BLaER1 treated with 17β-estradiol and CSF1 and Interleukin-3, amounts not matched to agents 10 nM and 100 nM (cell line): ENCODE data around the gene MELTF.

ENCODE experiments used
- H3K27ac ChIP-seq, 11 experiments: shearing (Covaris generic); formaldehyde crosslinking; 2 replicates each; pipeline ENCODE4 v1.8.1; 2022
- H3K27me3 ChIP-seq, 11 experiments: shearing (Covaris generic); formaldehyde crosslinking; 2 replicates each; pipeline ENCODE4 v1.8.1; 2022
- H3K36me3 ChIP-seq, 11 experiments: shearing (Covaris generic); formaldehyde crosslinking; 2 replicates each; pipeline ENCODE4 v1.8.1; 2022
- H3K4me1 ChIP-seq, 10 experiments: shearing (Covaris generic); formaldehyde crosslinking; 2 replicates each; pipeline ENCODE4 v1.8.1; 2022
- H3K4me2 ChIP-seq, 11 experiments: shearing (Covaris generic); formaldehyde crosslinking; 2 replicates each; pipeline ENCODE4 v1.8.1; 2022
- H3K4me3 ChIP-seq, 10 experiments: shearing (Covaris generic); formaldehyde crosslinking; 2 replicates each; pipeline ENCODE4 v1.8.1; 2022
- H3K9ac ChIP-seq, 11 experiments: shearing (Covaris generic); formaldehyde crosslinking; 2 replicates each; pipeline ENCODE4 v1.8.1; 2022
- H3K9me3 ChIP-seq, 11 experiments: shearing (Covaris generic); formaldehyde crosslinking; replicated peaks in 1 of 11; 2 replicates each; pipeline ENCODE4 v1.8.1; 2022
- H4K20me1 ChIP-seq, 11 experiments: shearing (Covaris generic); formaldehyde crosslinking; 2 replicates each; pipeline ENCODE4 v1.8.1; 2022
- Cebpa-rat ChIP-seq, 11 experiments: shearing (Covaris generic); IDR thresholded peaks; 2 replicates each; pipeline ENCODE4 v1.8.1; 2022

The MELTF gene

GRCh38 chr3:197017003-197017402 lies 12.6 kb downstream of the MELTF start:
- H3K9me3 ChIP-seq, result no peaks in the 10 kb centered on the region
- no peak overlapping the region for H3K9ac ChIP-seq
- H3K4me2 ChIP-seq, result peak overlapping the region in 5 of 11 experiments; percentile 15 to 90 (median 85); a peak in 5 of 22 replicates
- peaks cover 0 to 6% (median 0%) of the 10 kb centered on the region in 11 experiments; a peak in 2 of 22 replicates for H3K36me3 ChIP-seq
- peaks cover 0 to 25% (median 12%) of the 10 kb centered on the region in 11 experiments; a peak in 11 of 22 replicates for H4K20me1 ChIP-seq
- no peak overlapping the region for H3K27ac ChIP-seq
- no peak overlapping the region for H3K4me3 ChIP-seq
- peaks cover 0 to 11% (median 0%) of the 10 kb centered on the region in 11 experiments; a peak in 6 of 22 replicates for H3K27me3 ChIP-seq
- H3K4me1 ChIP-seq, result peaks cover 14 to 87% (median 61%) of the 10 kb centered on the region in 10 experiments
- TF ChIP-seq Cebpa-rat (IDR thresholded peaks at IDR 0.05), result no peak

GRCh38 chr3:197015790-197016736 lies 13.6 kb downstream of the MELTF start:
- peak overlapping the region in 10 of 11 experiments; percentile 45 to 90 (median 86); a peak in 17 of 22 replicates for H3K4me2 ChIP-seq
- H3K9ac ChIP-seq, result peak overlapping the region in 1 of 11 experiments; percentile 3; a peak in 1 of 22 replicates
- peaks cover 0 to 35% (median 4%) of the 10 kb centered on the region in 11 experiments; a peak in 10 of 22 replicates for H4K20me1 ChIP-seq
- no peak overlapping the region for H3K4me3 ChIP-seq
- H3K4me1 ChIP-seq, result peaks cover 18 to 87% (median 61%) of the 10 kb centered on the region in 10 experiments
- H3K9me3 ChIP-seq, result no peaks in the 10 kb centered on the region
- 0 out of 22 replicates have a peak, but pooled peaks cover 0 to 4% (median 0%) of the 10 kb centered on the region in 11 experiments for H3K27me3 ChIP-seq
- TF ChIP-seq Cebpa-rat (IDR thresholded peaks at IDR 0.05), result no peak
- H3K27ac ChIP-seq, result no peak overlapping the region
- peaks cover 0 to 11% (median 0%) of the 10 kb centered on the region in 11 experiments; a peak in 2 of 22 replicates for H3K36me3 ChIP-seq

- no peak overlapping the region for H3K27ac ChIP-seq
Observed at GRCh38 chr3:197014942-197015575, 14.6 kb downstream of the MELTF start.

GRCh38 chr3:197014024-197014423 lies 15.6 kb downstream of the MELTF start:
- H3K36me3 ChIP-seq, result peaks cover 0 to 11% (median 0%) of the 10 kb centered on the region in 11 experiments; a peak in 2 of 22 replicates
- H3K9ac ChIP-seq, result no peak overlapping the region
- no peak overlapping the region for H3K27ac ChIP-seq
- no peaks in the 10 kb centered on the region for H3K9me3 ChIP-seq
- peaks cover 23 to 87% (median 68%) of the 10 kb centered on the region in 10 experiments for H3K4me1 ChIP-seq
- peaks cover 0 to 9% (median 0%) of the 10 kb centered on the region in 11 experiments; a peak in 1 of 22 replicates for H3K27me3 ChIP-seq
- H3K4me2 ChIP-seq, result peak overlapping the region in 5 of 11 experiments; percentile 17 to 87 (median 81); a peak in 9 of 22 replicates
- TF ChIP-seq Cebpa-rat (IDR thresholded peaks at IDR 0.05), result no peak
- H4K20me1 ChIP-seq, result peaks cover 0 to 40% (median 6%) of the 10 kb centered on the region in 11 experiments; a peak in 9 of 22 replicates
- no peak overlapping the region for H3K4me3 ChIP-seq

More at GRCh38 chr3:197014942-197015575, 14.6 kb downstream of the MELTF start:
- Histone ChIP-seq H3K36me3 (peaks cover 0 to 11% (median 0%) of the 10 kb centered on the region in 11 experiments; a peak in 2 of 22 replicates), H3K27me3 (peaks cover 0 to 9% (median 0%) of the 10 kb centered on the region in 11 experiments; a peak in 1 of 22 replicates), H3K4me2 (peak overlapping the region; percentile 45 to 90 (median 85)), H3K9ac (no peak overlapping the region), H4K20me1 (peaks cover 0 to 38% (median 6%) of the 10 kb centered on the region in 11 experiments; a peak in 9 of 22 replicates), H3K4me3 (no peak overlapping the region), H3K9me3 (no peaks in the 10 kb centered on the region), H3K4me1 (peaks cover 23 to 87% (median 63%) of the 10 kb centered on the region in 10 experiments)
- TF ChIP-seq Cebpa-rat (IDR thresholded peaks at IDR 0.05), result peak in 3 of 11 experiments; percentile 12 to 34 (median 17); a peak in 2 of 22 replicates

- Histone ChIP-seq H3K9ac (no peak overlapping the region; a peak in 1 of 22 replicates), H3K4me2 (peak overlapping the region in 8 of 11 experiments; percentile 25 to 95 (median 88); a peak in 11 of 22 replicates), H3K9me3 (no peaks in the 10 kb centered on the region)
Observed at GRCh38 chr3:197012540-197012883, 17.1 kb downstream of the MELTF start.

GRCh38 chr3:197011780-197012539 lies 17.7 kb downstream of the MELTF start:
- no peak overlapping the region for H3K27ac ChIP-seq
- peak overlapping the region in 3 of 11 experiments; percentile 3 to 63 (median 61); a peak in 2 of 22 replicates for H3K9ac ChIP-seq
- H3K4me1 ChIP-seq, result peaks cover 23 to 90% (median 66%) of the 10 kb centered on the region in 10 experiments
- peaks cover 0 to 9% (median 0%) of the 10 kb centered on the region in 11 experiments; a peak in 1 of 22 replicates for H3K27me3 ChIP-seq
- no peaks in the 10 kb centered on the region for H3K9me3 ChIP-seq
- H3K36me3 ChIP-seq, result peaks cover 0 to 24% (median 0%) of the 10 kb centered on the region in 11 experiments; a peak in 3 of 22 replicates
- peak overlapping the region; percentile 67 to 95 (median 86); a peak in 21 of 22 replicates for H3K4me2 ChIP-seq
- TF ChIP-seq Cebpa-rat (IDR thresholded peaks at IDR 0.05), result no peak
- H3K4me3 ChIP-seq, result no peak overlapping the region
- H4K20me1 ChIP-seq, result peaks cover 0 to 49% (median 6%) of the 10 kb centered on the region in 11 experiments; a peak in 9 of 22 replicates

More at GRCh38 chr3:197012540-197012883, 17.1 kb downstream of the MELTF start:
- Histone ChIP-seq H3K27ac (no peak overlapping the region), H4K20me1 (peaks cover 0 to 47% (median 6%) of the 10 kb centered on the region in 11 experiments; a peak in 9 of 22 replicates), H3K4me1 (peaks cover 23 to 93% (median 68%) of the 10 kb centered on the region in 10 experiments), H3K4me3 (no peak overlapping the region), H3K27me3 (peaks cover 0 to 9% (median 0%) of the 10 kb centered on the region in 11 experiments; a peak in 1 of 22 replicates), H3K36me3 (peaks cover 0 to 22% (median 0%) of the 10 kb centered on the region in 11 experiments; a peak in 3 of 22 replicates)
- TF ChIP-seq Cebpa-rat (IDR thresholded peaks at IDR 0.05), result no peak

DNA sequence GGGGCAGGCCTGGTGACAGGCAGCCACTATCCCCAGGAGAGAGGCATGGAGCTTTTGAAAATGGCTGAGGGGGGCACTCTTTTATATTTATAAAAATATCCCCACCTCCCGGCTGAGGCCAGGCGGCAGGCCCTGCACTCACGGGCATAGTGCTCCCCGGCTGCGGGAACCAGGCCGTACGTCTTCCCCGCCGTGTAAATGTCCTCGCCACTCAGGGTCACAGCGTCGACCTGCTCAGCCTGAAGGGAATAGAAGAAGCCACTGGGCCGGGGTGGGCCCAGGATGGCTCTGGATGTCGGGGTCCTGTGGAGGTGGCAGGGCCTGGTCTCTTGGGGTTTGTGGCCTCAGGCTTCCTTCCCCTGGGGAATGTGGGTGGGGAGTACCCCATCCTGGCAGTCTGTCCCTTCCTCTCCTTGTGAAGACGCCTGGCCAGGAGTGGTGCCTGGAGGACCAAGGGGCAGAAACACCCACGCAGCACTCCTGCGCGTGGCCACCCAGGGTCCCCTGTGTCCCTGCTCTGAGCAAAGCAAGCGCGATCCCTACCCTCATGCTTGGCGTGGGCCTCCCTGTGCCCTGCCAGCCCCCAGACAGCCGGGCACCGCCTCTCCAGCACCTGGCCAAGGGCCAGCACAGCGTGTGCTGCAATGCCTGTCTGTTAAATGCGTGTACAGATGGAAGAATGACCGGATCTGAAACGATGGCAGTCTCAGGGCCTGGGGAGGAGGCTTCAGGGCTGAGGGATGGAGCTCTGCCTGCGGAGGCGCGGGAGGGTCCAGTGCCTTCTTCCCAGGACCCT lies 18.9 kb downstream of the MELTF start:
- Histone ChIP-seq H4K20me1 (peaks cover 0 to 42% (median 6%) of the 10 kb centered on the region in 11 experiments; a peak in 8 of 22 replicates), H3K9ac (peak overlapping the region in 10 of 11 experiments; percentile 13 to 63 (median 43); a peak in 15 of 22 replicates)
- no peak for TF ChIP-seq Cebpa-rat (IDR thresholded peaks at IDR 0.05)

More for the DNA sequence above, 18.9 kb downstream of the MELTF start:
- no peak overlapping the region; a peak in 1 of 20 replicates for H3K4me3 ChIP-seq
- H3K27me3 ChIP-seq, result peaks cover 0 to 9% (median 0%) of the 10 kb centered on the region in 11 experiments; a peak in 1 of 22 replicates
- H3K4me2 ChIP-seq, result peak overlapping the region; percentile 67 to 95 (median 86)
- H3K36me3 ChIP-seq, result peaks cover 0 to 24% (median 3%) of the 10 kb centered on the region in 11 experiments; a peak in 4 of 22 replicates
- H3K27ac ChIP-seq, result peak overlapping the region in 1 of 11 experiments; percentile 31; a peak in 1 of 22 replicates
- H3K4me1 ChIP-seq, result peaks cover 23 to 86% (median 58%) of the 10 kb centered on the region in 10 experiments
- H3K9me3 ChIP-seq, result no peaks in the 10 kb centered on the region
